ENCODE data around the gene SEMA3B.
"Not testable (repeated sequence)": the region's sequence is repeated elsewhere in the genome, so short reads cannot be mapped to it uniquely, and the experiment has no call there.

SEMA3B gene

DNA sequence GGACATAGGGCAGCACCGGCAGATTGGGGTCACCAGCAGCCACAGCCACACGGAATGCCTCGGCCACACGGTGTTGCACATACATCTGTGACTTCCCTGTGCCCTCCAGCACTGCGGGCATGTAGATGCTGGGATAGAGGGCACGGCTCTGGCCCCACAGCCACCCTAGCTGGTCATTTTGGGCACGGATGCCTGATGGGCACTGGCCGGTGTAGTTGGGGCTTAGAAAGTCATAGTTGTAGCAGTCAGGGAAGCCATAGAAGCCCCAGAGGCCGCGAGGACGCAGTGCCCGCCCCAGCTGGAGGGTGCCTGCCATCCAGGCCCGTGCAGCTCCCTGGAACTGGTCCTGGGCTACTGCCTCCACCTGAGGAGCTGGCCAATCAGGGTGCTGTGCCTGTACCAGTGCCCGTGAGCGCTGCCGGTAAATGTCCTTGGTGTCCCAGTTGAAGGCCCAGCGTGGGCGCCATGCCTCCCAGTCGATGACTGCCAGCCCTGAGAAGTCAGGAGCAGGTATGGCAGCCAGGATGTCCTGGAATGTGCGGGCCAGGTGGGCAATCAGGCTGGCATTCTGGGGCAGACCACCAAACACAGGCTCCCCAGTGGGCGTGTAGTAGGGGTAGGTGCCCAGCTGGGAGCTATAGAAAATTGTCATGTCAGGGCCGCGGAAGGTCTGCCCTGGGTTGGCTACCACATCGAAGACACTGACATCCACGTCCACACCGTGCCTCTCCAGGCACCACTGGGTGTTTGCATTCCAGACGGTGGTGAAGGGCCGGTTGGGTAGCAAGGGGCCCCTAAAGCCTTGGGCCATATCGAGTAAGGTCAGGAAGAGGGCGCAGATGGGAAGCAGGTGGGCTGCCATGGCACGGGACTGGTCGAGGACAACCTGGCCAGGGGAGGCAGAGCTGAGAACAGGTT lies 33.4 kb downstream of the SEMA3B start:
- H3K36me3 Mint-ChIP-seq (ENCODE audit: low read depth), result peaks cover 9% of the 10 kb centered on the region

DNA sequence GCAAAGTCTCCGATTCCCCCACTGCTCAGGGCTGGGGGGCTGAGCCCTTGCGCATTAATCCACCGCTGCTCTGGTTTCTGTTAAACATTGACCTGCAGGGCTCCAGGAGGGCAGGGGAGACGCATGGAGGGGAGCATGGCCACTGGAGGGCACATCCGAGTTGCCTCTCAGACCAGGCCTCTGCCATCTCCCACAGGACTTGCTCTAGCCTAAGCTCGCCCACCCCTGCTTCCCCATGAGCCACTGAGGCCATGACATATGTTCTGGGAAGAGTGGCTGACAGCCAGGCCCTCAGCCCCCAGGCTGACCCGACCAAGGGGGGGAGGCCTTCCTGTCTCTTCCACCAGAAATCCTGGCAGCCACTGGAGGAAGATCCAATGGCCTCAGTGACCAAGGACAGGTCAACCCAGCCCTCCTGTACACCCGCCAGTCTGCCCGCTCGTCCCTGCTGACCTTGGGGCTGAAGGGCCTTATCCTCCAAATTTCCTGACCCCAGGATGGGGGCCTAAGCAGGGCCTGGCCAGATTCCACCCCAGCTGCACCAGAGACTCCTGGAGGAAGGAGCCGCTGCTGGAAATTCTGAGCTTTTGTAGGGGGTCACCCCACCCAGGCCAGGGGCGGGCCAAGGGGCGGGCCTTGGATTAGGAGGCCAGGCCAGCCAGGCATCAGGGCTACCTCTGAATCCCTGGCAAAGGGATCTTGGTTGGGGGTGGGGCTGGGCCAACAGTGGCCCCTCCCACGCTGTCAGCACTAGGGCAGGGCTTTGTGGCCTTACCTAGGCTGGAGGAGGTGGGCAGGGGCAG lies 34.3 kb downstream of the SEMA3B start, which contains the start of gene HYAL1:
TSS of gene HYAL1 (minus strand) at position 562 of the 803 bp plus-strand sequence. CDS start 618 bp downstream, outside the sequence.
- Mint-ChIP-seq H3K4me3 (no peak within 1 kb of the TSS), H3K9me3 (no peaks in the 10 kb centered on the region), H3K36me3 (ENCODE audit: low read depth) (peaks cover 7% of the 10 kb centered on the region), H3K27me3 (no peaks in the 10 kb centered on the region), H3K27ac (peak within 1 kb of the TSS; percentile 62), H3K4me1 (ENCODE audit: low read depth) (peaks cover 32% of the 10 kb centered on the region)
- intact Hi-C loops (cut with micrococcal nuclease), result no loop called here

More for the DNA sequence above, 33.4 kb downstream of the SEMA3B start:
- H3K27ac Mint-ChIP-seq, result peak overlapping the region; percentile 62
- H3K4me3 Mint-ChIP-seq, result no peak overlapping the region
- intact Hi-C loops (cut with micrococcal nuclease), result no loop called here
- H3K27me3 Mint-ChIP-seq, result no peaks in the 10 kb centered on the region
- H3K4me1 Mint-ChIP-seq (ENCODE audit: low read depth), result peaks cover 41% of the 10 kb centered on the region
- no peaks in the 10 kb centered on the region for H3K9me3 Mint-ChIP-seq

DNA sequence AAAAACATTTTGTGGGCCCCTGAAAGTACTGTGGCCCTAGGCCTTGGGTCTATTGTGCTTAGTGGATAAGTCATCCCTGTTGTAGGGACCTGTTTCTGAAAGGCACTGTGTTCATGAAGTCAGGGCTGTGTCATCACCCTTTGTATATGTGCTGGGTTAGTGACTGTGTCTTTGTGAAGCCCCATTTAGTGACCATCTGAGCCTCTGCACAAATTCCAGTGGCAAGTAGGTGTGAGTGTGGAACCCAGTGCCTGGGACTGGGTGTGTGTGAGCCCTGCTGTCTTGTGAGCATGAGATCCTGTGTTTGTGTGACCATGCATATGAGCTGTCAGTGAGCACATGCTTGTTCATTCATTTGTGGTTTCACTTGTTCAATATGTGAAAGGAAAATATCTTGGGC lies 35.7 kb downstream of the SEMA3B start:
- intact Hi-C loops (cut with micrococcal nuclease), result no loop called here
- Mint-ChIP-seq H3K36me3 (ENCODE audit: low read depth) (peaks cover 2% of the 10 kb centered on the region), H3K27me3 (no peaks in the 10 kb centered on the region), H3K27ac (no peak overlapping the region), H3K4me3 (no peak overlapping the region), H3K4me1 (ENCODE audit: low read depth) (peaks cover 30% of the 10 kb centered on the region), H3K9me3 (no peaks in the 10 kb centered on the region)

DNA sequence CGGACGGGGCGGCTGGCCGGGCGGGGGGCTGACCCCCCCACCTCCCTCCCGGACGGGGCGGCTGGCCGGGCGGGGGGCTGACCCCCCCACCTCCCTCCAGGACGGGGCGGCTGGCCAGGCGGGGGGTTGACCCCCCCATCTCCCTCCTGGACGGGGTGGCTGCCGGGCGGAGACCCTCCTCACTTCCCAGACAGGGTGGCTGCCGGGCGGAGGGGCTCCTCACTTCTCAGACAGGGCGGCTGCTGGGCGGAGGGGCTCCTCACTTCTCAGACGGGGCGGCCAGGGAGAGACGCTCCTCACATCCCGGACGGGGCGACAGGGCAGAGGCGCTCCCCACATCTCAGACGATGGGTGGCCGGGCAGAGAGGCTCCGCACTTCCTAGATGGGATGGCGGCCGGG lies 43.1 kb downstream of the SEMA3B start:
- H3K27ac Mint-ChIP-seq; H3K27me3 Mint-ChIP-seq; H3K4me3 Mint-ChIP-seq; H3K9me3 Mint-ChIP-seq; intact Hi-C loops (cut with micrococcal nuclease): not testable (repeated sequence)
- Mint-ChIP-seq H3K36me3 (ENCODE audit: low read depth) (peaks cover 42% of the 10 kb centered on the region), H3K4me1 (ENCODE audit: low read depth) (peaks cover 27% of the 10 kb centered on the region)

DNA sequence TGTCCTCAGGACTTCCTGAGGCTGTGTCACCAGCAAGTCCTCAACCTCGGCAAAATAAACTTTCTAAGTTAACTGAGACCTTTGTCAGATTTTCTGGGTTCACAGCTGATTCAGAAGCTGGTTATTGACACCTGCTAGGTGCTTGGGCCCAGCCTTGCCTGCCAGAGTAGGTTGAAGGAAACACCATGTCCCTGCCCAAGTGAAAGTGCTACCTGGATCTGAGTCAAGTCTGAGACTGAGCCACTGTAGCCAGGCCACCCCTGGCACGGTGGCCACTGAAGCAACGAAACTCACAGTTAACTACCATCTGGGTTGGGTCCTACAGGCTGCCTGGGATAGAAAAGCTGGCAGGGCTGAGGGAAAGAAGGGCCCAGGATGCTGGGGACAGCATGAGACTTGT lies 45.4 kb downstream of the SEMA3B start:
- Mint-ChIP-seq H3K4me3 (no peak overlapping the region), H3K4me1 (ENCODE audit: low read depth) (peaks cover 46% of the 10 kb centered on the region), H3K36me3 (ENCODE audit: low read depth) (peaks cover 64% of the 10 kb centered on the region), H3K27ac (no peak overlapping the region), H3K9me3 (no peaks in the 10 kb centered on the region), H3K27me3 (no peaks in the 10 kb centered on the region)
- intact Hi-C loops (cut with micrococcal nuclease), result no loop called here

DNA sequence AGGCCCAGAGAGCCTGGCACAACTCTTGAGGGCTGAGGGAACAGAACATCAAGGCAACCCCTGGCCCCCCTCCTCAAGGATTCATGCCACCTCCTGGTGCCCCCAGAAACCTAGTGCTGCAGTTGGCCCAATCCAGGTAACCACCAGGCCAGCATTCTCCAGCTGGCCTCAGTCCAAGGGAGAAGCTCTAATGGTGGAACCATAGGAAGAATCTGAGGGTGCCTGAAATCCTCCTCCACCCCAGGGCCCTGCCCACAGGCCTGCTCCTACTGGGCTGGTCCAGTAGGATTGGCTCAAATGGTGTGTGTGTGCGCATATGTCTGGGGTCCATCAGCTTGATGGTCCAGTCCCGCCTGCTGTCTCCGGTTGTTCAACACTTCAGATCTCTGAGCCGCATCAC lies 45.9 kb downstream of the SEMA3B start:
- Mint-ChIP-seq H3K27ac (no peak overlapping the region), H3K4me1 (ENCODE audit: low read depth) (peaks cover 51% of the 10 kb centered on the region)
- intact Hi-C loops (cut with micrococcal nuclease), result no loop called here

DNA sequence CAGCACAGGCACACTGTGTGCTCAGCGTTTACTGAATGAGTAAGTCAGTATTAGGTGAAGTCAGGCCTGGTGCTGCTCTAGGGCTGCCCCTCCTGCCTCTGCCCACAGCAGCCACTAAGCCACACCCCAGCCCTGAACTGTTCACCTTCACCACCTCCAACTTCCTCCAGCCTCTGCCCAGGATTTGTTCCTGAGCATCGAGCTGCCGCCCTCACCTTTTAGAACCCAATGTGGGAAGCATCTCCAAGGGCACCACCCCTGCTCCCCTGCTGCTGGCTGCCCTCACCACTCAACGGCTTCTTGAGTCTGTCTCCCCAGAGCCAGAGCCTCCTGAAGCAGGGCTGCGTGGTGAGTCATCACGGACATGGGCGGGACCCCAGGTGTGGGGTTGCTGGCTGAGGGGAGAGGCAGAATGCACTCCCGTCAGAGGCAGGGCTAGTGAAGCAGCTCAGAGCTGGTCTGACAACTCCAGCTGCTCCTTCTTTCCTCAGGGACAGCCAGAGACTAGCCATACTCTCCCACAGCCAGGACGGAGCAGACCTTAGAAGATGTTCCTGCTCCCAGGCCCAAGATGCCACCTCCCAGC lies 47.8 kb downstream of the SEMA3B start:
- H3K36me3 Mint-ChIP-seq (ENCODE audit: low read depth), result peaks cover 71% of the 10 kb centered on the region
- H3K27ac Mint-ChIP-seq, result no peak overlapping the region
- H3K9me3 Mint-ChIP-seq, result no peaks in the 10 kb centered on the region
- intact Hi-C loops (cut with micrococcal nuclease), result no loop called here
- no peaks in the 10 kb centered on the region for H3K27me3 Mint-ChIP-seq
- H3K4me1 Mint-ChIP-seq (ENCODE audit: low read depth), result peaks cover 60% of the 10 kb centered on the region
- H3K4me3 Mint-ChIP-seq, result no peak overlapping the region

More for the DNA sequence above, 45.9 kb downstream of the SEMA3B start:
- Mint-ChIP-seq H3K4me3 (no peak overlapping the region), H3K27me3 (no peaks in the 10 kb centered on the region), H3K9me3 (no peaks in the 10 kb centered on the region), H3K36me3 (ENCODE audit: low read depth) (peaks cover 64% of the 10 kb centered on the region)

DNA sequence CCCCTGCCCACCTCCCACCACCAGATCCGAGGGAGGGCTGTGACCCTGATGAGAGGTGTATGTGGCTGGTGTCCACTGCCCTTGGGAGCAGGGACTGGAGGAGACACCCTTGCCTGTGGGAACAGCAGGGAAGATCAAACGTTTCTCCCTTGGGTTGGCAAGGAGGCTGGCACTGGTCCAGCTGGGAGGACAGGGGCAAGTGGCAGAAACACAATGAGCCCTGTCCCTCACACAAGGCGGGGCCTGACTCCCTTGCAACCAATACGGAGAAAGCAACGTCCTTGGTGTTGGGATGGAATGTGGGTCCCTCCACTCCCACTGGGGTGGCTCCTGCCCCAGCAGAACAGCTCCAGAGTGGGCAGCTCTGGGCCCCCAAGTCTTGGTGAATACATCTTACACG lies 48.4 kb downstream of the SEMA3B start:
- H3K36me3 Mint-ChIP-seq (ENCODE audit: low read depth), result peaks cover 71% of the 10 kb centered on the region
- H3K9me3 Mint-ChIP-seq, result no peaks in the 10 kb centered on the region
- intact Hi-C loops (cut with micrococcal nuclease), result no loop called here
- H3K27ac Mint-ChIP-seq, result peak overlapping the region; percentile 79
- no peaks in the 10 kb centered on the region for H3K27me3 Mint-ChIP-seq
- no peak overlapping the region for H3K4me3 Mint-ChIP-seq
- peaks cover 63% of the 10 kb centered on the region for H3K4me1 Mint-ChIP-seq (ENCODE audit: low read depth)

DNA sequence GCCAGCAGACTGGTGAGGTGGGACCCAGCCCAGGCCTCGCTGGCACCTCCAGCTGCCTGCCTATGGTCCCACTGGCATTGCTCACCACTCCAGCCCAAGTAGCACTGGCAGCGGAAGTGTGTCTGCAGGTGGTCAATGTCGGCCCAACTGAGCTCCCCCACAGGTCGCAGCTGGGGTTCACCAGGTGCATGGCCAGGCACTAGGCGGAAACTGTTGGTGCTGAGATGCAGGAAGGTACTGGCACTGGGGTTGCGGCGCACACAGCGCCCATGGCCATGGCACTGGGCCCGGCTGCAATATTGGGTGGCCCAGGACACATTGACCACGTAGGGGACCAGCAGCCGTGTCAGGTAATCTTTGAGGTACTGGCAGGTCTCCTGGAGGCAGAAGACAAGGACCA lies 49.2 kb downstream of the SEMA3B start:
- H3K9me3 Mint-ChIP-seq, result no peaks in the 10 kb centered on the region
- intact Hi-C loops (cut with micrococcal nuclease), result no loop called here
- H3K4me1 Mint-ChIP-seq (ENCODE audit: low read depth), result peaks cover 71% of the 10 kb centered on the region
- H3K36me3 Mint-ChIP-seq (ENCODE audit: low read depth), result peaks cover 71% of the 10 kb centered on the region
- H3K27ac Mint-ChIP-seq, result peak overlapping the region; percentile 79
- no peaks in the 10 kb centered on the region for H3K27me3 Mint-ChIP-seq
- peak overlapping the region; percentile 78 for H3K4me3 Mint-ChIP-seq

DNA sequence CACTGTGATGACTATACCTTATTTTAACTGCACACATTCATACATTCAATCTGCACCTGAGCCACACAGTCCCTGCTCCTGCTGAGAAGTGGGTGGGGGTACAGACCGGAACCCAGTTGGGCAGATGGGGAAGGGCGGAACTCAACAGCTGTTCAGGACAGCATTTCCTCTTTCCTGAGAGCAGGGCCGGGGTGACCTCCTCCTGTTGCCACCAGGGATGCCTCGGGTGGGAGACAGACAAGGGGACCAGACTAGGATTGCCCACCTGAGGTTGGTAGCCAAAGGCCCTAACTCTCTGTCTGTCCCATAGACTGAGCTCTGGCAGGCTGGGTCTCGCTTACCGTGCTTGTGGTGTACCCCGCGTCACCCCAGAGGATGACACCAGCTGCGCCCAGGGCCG lies 49.7 kb downstream of the SEMA3B start:
- Mint-ChIP-seq H3K4me3 (peak overlapping the region; percentile 78), H3K4me1 (ENCODE audit: low read depth) (peaks cover 74% of the 10 kb centered on the region), H3K27ac (peak overlapping the region; percentile 79), H3K9me3 (no peaks in the 10 kb centered on the region), H3K27me3 (no peaks in the 10 kb centered on the region), H3K36me3 (ENCODE audit: low read depth) (peaks cover 69% of the 10 kb centered on the region)
- intact Hi-C loops (cut with micrococcal nuclease), result no loop called here

DNA sequence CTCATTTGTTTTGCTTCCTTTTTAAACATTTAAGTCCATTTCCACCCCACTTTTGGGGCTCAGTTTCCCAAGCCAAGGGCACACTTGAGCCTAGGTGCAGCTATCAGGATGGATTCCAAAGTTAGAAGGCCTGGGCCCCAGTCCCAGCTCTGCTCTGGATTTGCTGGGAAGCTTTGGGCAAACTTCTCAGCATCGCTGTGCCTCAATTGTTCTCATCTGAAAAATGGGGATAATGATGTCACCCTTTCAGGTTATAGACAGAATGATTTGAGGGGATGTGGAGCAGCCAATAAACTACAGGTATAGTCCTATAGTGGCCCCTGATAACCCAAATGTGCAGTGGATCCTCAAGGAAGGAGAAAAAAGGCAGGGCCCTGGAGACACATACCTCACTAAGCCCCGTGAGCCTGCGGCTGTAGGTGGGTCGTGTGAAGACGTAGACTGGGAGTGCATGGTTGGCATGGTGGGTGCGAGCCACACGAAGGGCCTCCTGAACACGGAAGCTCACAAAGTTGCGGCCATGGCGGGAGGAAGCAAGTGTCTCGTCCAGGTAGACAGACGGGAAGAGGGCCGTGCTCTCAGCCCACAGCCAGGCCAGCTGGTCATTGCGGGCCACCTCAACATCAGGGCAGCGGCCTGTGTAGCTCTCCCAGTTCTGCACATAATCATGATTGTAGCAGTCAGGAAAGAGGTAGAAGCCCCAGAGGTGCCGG lies 50.4 kb downstream of the SEMA3B start:
- Mint-ChIP-seq H3K27me3 (no peaks in the 10 kb centered on the region), H3K36me3 (ENCODE audit: low read depth) (peaks cover 62% of the 10 kb centered on the region), H3K27ac (peak overlapping the region; percentile 79), H3K4me1 (ENCODE audit: low read depth) (peaks cover 74% of the 10 kb centered on the region), H3K4me3 (peak overlapping the region; percentile 78), H3K9me3 (no peaks in the 10 kb centered on the region)
- intact Hi-C loops (cut with micrococcal nuclease), result no loop called here

DNA sequence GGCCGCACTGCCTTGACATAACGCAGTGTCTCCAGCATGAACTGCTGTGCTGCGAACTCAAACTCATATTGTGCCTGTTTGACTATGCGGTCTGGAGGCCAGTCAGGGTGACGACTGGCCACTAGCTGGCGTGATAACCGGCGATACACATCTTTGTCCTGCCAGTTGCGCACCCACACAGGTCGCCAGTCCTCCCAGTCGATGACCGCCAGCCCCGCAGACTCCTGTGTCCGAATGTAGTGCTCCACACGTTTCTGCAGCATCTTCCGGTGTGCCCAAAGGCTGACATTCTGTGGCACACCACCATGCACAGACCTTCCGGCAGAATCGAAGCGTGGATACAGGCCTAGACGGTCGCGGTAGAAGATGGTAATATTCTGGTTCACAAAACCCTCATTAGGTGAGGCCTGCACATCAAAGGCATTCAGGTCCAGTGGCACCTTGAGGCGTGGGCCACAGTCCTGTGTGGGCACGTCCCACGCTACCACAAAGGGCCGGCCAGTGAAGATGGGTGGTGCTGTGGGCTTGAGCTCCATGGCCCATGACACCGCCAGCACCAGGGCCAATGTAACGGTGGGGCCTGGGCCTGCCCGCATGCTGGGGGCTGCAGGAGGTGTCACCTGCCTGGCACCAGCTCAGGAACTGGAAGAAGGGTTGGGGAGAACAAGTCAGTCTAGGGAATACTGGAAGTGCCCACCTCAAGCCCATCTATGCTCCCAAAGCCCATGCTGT lies 51.1 kb downstream of the SEMA3B start:
- Mint-ChIP-seq H3K27me3 (no peaks in the 10 kb centered on the region), H3K27ac (peak overlapping the region; percentile 97), H3K4me3 (peak overlapping the region; percentile 78), H3K4me1 (ENCODE audit: low read depth) (peaks cover 76% of the 10 kb centered on the region), H3K36me3 (ENCODE audit: low read depth) (peaks cover 57% of the 10 kb centered on the region), H3K9me3 (no peaks in the 10 kb centered on the region)
- intact Hi-C loops (cut with micrococcal nuclease), result no loop called here

DNA sequence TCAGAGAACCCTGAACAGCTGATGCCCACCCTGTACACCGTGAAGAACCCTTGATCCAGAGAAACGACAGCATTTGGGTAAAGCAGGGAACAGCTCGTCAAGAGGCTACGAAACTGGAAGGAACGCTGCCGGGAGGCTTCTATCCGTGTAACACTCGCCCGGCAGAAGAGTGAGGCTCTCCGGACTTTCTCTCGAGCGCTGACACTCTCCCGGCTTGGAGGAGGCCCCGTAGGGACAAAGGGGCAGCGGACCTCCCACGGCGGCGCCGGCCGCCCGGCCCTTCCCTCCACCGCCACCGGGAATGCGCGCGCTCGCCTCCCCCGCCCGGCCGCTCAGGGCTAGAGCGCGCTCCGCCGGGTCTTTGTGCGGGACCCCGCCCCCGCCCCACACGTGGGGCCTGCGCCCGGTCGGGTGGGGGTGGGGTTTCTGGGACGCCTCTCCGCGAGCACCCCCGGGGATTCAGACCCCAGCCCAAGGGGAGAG lies 51.9 kb downstream of the SEMA3B start:
- Mint-ChIP-seq H3K36me3 (ENCODE audit: low read depth) (peaks cover 58% of the 10 kb centered on the region), H3K27ac (peak overlapping the region; percentile 97), H3K4me3 (peak overlapping the region; percentile 78), H3K4me1 (ENCODE audit: low read depth) (peaks cover 81% of the 10 kb centered on the region), H3K27me3 (no peaks in the 10 kb centered on the region), H3K9me3 (no peaks in the 10 kb centered on the region)
- intact Hi-C loops (cut with micrococcal nuclease), result loop anchor here (1.0 kb wide), 1 partner anchor 22 kb away; the partner anchor contains the start of genes HYAL3 and NAA80
